ENCODE data around the gene MYCL.
"Not testable (repeated sequence)": the region's sequence is repeated elsewhere in the genome, so short reads cannot be mapped to it uniquely, and the experiment has no call there.

The MYCL gene

DNA sequence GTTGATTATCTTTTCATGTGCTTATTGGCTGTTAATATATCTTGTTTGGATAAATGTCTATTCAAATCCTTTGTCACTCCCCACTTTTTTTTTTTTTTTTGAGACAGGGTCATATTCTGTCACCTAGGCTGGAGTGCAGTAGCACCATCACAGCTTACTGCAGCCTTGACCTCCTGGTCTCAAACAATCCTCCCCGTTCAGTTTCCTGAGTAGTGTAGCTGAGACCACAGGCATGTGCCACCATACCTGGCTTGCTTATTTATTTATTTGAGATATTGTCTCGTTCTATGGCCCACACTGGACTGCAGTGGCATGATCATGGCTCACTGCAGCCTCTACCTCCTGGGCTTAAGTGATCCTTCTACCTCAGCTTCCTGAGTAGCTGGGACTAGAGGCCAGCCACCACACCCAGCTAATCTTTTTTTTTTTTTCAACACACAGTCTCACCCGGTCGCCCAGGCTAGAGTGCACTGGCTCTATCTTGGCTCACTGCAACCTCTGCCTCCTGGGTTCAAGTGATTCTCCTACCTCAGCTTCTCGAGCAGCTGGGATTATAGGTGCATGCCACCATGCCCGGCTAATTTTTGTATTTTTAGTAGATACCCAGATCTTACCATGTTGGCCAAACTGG, 13.9 kb upstream of the MYCL start:
- no peak for DNase-seq

GRCh38 chr1:39913136-39913535, 11.4 kb upstream of the MYCL start:
- not testable (repeated sequence) for DNase-seq

DNA sequence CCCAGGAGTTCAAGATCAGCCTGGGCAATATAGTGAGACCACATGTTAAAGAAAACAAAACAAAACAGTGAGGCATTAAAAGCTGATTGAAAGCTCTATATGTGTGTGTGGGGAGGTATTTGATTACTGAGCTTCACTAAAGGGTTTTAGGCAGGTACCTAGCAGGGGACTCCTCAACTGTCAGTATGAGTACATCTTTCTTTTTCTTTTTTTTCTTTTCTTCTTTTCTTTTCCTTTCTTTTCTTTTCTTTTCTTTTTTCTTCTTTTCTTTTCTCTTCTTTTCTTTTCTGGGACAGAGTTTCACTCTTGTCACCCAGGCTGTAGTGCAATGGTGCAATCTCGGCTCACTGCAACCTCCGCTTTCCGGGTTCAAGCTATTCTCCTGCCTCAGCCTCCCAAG, 8.5 kb upstream of the MYCL start:
- no peak for DNase-seq

DNA sequence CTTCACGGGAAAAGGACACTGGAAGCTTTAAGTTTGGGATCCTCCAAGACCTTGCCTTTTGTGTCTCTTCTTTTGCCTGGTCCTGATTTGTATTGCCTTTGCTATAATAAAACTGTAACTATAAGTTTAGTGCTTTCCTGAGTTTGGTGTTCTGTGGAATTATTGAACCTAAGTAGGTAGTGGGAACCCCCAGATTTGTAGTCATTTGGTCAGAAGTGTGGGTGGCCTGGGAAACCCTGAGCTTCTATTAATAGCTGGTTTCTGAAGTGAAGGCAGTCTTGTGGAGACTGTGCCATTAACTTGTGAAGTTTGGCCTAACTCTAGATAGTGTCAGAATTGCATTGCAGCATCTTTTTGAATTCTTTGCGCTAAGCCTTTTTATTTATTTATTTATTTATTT, 6.8 kb upstream of the MYCL start:
- DNase-seq = no peak

DNA sequence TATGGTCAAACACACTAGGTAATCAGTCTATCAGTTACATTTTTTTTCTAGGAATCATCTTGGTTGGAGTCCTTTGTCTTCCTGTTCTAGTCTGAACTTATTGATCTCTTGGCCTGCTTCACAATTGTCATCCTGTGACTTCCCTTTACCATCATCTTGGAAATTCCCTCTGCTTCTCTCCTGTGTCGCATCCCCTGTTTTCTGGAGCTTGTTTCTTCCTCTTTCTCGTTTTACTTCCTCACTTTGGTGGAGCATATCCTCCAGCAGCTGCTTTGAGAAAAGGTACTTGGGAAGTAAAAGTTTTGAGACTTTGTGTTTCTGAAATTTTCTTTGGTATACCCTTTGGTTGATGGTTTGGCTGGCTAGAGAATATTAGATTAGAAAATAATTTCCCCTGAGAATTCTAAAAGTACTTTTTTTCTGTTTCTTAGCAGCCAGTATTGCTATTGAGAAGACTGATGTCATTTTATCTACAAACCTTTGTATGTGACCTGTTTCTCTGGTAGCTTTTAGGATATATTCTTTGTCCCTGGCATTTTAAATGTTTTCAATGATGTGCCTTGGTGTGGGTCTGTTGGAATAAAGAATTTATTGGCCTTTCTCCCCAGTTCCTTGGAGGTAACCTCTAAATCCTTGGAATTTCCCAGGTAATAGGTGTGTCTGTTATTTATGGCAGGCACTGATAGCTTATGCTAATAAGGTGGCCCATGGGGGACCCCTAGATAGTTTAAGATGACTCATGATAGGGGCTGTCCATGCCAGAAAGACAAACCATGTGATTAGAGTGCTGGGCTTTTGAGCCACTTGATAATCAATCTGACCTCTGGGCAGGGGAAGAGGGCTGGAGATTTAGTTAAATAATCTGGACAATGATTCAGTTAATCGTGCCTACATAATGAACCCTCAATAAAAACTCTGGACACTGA, 6.1 kb upstream of the MYCL start:
- no peak for DNase-seq

- DNase-seq = no peak
Observed at GRCh38 chr1:39905172-39905571, 3.5 kb upstream of the MYCL start.

- DNase-seq = no peak
Observed at GRCh38 chr1:39902460-39902807, 717 bp upstream of the MYCL start.

GRCh38 chr1:39901464-39901713, 328 bp downstream of the MYCL start:
- no peak for DNase-seq

- DNase-seq = peak; percentile 33
Observed at GRCh38 chr1:39900662-39901463, 854 bp downstream of the MYCL start.

GRCh38 chr1:39899611-39900538, 1.8 kb downstream of the MYCL start:
- no peak for DNase-seq

DNA sequence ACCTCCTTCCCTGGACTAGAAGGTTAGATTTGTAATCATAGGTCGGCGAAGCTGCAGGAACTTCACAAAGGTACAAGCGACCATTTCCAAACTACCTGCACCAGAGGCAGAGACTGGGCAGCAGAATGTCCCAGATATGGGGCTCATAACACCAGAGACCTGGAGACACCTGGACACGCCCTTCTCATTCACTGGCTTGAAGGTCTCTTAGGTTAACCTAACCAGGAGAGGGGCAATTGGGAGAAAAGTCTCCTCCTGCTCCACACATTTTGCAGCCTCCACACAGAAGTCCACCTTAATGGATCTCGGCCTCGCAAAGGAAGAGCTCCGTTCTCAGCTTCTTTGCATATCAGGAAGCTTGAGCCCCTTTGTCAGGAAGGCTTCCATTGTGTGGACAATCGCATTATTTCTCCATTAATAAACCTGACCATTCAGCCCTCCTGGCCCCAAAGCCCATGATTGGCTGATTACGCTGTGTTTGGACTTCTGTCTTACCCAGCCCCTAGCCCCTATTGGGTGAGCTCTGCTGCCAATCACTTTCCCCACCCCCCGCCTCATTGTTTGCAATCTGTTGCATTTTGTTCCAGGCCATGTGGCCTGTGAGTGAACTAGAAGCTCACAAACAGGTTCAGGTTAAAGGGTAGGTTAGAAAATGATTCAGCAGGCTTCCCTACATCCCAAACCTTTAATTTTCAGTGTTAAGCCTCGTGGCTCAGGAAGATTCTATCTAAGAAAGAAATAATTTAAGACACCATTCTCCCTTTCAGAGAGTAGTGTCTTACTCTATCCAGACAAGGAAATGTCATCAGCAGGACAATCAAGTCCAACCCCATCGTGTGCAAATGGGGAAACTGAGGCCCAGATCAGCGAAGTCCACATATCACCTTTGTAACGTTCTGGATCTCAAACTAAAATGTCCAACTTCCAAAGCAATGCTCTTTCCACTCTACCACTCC, 2.8 kb downstream of the MYCL start:
- DNase-seq = no peak

GRCh38 chr1:39898191-39898590, 3.5 kb downstream of the MYCL start:
- DNase-seq = no peak

DNA sequence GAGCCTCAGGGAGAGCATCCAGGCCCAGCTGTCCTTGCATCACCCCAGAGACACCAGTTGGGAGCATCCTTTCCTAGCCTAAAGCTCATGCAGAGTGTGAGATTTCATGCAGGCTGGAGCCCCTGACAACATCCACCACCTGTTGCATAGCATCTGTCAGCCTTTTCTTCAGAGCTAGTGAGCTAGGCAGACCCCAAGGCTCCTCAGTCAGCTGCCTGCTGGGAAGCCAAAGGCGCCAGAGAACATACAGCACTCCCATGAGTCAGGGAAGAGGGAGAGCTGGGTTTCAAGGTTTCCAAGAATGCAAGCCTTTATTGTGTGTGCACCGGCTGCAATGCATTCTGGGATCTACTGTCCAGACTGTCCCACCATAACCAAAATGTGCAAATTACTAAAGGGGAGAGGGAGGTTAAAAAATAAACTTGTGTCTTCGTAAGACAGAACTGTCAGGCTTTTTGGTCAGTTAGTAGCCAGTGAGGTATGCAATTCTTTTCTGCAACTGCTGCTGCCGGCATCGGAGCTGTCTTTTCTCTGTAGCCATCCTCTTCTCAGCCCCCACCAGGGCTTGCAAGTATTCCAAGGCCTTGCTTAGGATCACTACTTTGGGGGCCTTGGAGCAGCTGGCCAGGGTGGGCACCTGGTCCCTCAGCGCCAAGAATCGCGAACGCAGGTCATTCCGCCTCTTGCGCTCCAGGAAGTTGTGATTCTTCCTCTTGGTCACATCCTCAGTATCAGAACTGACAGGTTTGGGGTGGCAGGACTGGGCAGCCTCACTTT, 4.6 kb downstream of the MYCL start:
- no peak for DNase-seq

DNA sequence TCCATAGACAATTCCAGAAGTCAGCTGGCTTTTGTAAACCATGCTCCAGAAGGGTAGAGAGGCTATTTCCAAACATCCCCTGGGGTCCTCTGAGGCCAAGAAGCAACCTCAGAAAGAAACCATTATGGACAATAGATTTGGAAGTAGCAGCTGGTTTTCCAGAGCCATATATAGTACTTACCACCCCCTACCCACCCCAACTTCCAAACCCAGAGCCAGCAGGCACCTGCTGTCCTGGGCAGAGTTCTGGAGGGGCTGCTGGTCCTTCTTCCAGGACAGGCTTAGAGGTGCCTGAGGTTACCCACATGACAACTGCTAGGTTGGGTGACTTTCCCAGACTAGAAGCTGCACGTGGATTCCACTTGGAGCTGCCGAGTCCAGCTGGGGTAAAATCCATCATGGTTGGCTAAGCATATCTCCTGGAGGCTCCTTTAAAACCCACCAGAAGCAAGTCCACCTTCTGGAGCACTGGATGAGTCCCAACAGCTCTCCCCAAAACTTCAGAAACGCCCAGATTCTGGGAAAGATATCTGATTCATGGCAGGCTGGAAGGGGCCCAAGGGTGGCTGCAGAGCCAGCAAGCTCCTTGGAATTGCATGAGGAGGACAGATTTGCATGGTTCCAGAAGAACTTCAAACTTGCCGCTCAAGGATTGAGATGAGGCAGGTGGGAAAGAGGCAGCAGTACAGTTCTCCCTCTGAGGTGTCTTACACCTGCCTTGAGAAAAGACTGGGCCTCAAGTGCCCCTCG, 5.8 kb downstream of the MYCL start:
- no peak for DNase-seq

DNA sequence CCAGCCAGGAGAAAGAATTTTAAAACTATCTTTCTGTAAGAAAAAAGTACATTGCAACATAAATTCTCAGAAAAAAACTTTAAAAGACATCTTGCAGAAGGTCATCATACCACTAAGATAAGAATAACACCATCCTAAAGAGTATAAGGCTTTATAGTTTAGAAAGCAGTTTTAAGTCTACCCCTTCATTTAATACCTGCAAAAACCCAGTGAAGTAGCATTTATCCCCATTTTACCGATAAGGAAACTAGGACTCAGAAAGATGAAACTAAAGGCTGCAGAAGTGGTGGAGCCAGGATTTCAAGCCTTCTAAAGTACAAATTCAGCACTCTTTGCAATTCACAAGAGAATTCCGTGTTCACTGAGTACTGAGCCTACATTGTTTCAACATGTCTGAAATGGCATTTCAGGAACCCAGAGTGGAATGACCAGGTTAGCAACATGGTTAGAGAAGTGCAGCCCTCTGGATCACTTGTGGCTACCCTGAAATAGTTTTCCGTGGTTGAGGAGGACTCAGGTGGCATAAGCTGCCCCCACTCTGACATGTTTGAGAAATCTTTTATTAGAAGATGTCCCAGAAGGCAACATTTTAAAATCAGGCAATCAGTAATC, 6.7 kb downstream of the MYCL start:
- no peak for DNase-seq

- no peak for DNase-seq
Observed at GRCh38 chr1:39892601-39893595, 8.8 kb downstream of the MYCL start.

- DNase-seq = no peak
Observed at GRCh38 chr1:39890880-39891279, 10.8 kb downstream of the MYCL start.

DNA sequence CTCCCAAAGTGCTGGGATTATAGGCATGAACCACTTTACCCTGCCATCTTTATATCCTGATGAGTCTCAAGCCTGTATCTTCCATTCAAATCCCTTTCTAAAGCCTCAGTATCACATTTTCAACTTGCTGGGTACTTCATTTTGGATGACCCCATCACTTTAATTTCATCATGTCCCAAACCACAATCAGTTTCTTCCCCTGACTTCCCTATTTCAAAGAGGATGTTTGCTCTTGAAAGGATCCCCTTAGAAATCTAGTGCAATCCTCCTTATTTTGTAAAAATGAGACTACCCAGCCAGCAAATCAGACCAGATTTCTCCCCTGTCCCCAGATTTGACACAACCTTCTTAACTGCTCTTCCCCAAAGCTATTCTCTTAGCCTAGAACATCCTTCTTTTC, 11.4 kb downstream of the MYCL start:
- DNase-seq = no peak
